ENCODE measurements around the gene MAP3K7CL. TPM values are rescaled to one million over a fixed set of nuclear protein-coding genes. Genes with fewer than 3 reads are reported as not detected.

Gene MAP3K7CL
- total and polyA plus RNA-seq, 4 donors: 1.4 to 3.5 (median 3.1) TPM

DNA sequence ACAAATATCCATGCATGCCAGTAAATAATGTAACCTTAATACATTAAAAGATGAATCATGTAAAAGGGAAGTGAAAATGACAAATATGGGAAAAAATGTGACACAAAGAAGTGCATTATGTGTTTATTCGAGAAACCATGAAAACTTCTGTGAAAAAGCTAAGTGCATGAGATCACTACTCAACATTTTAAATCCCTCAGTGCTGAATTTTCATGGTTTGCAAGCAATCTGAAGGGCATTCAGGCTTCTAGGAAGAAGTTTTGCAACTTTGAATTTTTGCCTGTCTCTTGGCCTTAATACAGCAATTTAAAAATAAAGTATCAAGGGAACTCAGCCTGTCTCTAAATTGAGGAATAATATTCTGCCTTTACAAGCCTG lies 78.2 kb downstream of the MAP3K7CL start:
- Histone ChIP-seq H3K27me3 (ENCODE audit: control insufficient read depth in 4 of 4, insufficient read depth in 4 of 4, low read length in 3 of 4) (no peaks in the 10 kb centered on the region), H3K4me1 (ENCODE audit: control insufficient read depth in 4 of 4, insufficient read depth in 4 of 4, low read length in 3 of 4) (peaks cover 0 to 3% (median 0%) of the 10 kb centered on the region in 4 donors), H3K9me3 (ENCODE audit: control insufficient read depth in 4 of 4, low read length in 3 of 4) (no peaks in the 10 kb centered on the region), H3K9ac (ENCODE audit: low read depth in 1 of 2, low read length in 2 of 2) (no peak overlapping the region), H3K27ac (ENCODE audit: low read depth in 1 of 2, low read length in 2 of 2) (no peak overlapping the region), H3K36me3 (ENCODE audit: control insufficient read depth in 4 of 4, insufficient read depth in 3 of 4, low read depth in 1 of 4, low read length in 3 of 4) (no peaks in the 10 kb centered on the region), H3K4me3 (ENCODE audit: low read depth in 1 of 3, low read length in 3 of 3) (no peak overlapping the region)
- 68% methylated on average over 1 of the region's 1 CpG for WGBS
- no peak for DNase-seq (ENCODE audit: low spot score)
- peak in 1 of 2 donors; percentile 29 for TF ChIP-seq JUND (IDR thresholded peaks at IDR 0.05)
- TF ChIP-seq MAX (IDR thresholded peaks at IDR 0.05): no peak

- H3K27me3 ChIP-seq (ENCODE audit: control insufficient read depth in 4 of 4, insufficient read depth in 4 of 4, low read length in 3 of 4): no peaks in the 10 kb centered on the region
- no peak for DNase-seq (ENCODE audit: low spot score)
- H3K9ac ChIP-seq (ENCODE audit: low read depth in 1 of 2, low read length in 2 of 2): no peak overlapping the region
- no peaks in the 10 kb centered on the region for H3K9me3 ChIP-seq (ENCODE audit: control insufficient read depth in 4 of 4, low read length in 3 of 4)
- TF ChIP-seq NR2F2 (IDR thresholded peaks at IDR 0.05): no peak
- TF ChIP-seq SP1 (IDR thresholded peaks at IDR 0.05): no peak
- TF ChIP-seq RAD21 (IDR thresholded peaks at IDR 0.05): no peak
- no peak for TF ChIP-seq HNF4A (conservative IDR thresholded peaks at IDR 0.05)
- TF ChIP-seq EGR1 (IDR thresholded peaks at IDR 0.05; ENCODE audit: low read depth in 2 of 2): no peak
- TF ChIP-seq, protein P1, sequence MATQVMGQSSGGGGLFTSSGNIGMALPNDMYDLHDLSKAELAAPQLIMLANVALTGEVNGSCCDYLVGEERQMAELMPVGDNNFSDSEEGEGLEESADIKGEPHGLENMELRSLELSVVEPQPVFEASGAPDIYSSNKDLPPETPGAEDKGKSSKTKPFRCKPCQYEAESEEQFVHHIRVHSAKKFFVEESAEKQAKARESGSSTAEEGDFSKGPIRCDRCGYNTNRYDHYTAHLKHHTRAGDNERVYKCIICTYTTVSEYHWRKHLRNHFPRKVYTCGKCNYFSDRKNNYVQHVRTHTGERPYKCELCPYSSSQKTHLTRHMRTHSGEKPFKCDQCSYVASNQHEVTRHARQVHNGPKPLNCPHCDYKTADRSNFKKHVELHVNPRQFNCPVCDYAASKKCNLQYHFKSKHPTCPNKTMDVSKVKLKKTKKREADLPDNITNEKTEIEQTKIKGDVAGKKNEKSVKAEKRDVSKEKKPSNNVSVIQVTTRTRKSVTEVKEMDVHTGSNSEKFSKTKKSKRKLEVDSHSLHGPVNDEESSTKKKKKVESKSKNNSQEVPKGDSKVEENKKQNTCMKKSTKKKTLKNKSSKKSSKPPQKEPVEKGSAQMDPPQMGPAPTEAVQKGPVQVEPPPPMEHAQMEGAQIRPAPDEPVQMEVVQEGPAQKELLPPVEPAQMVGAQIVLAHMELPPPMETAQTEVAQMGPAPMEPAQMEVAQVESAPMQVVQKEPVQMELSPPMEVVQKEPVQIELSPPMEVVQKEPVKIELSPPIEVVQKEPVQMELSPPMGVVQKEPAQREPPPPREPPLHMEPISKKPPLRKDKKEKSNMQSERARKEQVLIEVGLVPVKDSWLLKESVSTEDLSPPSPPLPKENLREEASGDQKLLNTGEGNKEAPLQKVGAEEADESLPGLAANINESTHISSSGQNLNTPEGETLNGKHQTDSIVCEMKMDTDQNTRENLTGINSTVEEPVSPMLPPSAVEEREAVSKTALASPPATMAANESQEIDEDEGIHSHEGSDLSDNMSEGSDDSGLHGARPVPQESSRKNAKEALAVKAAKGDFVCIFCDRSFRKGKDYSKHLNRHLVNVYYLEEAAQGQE (IDR thresholded peaks at IDR 0.05): no peak
- TF ChIP-seq GABPA (IDR thresholded peaks at IDR 0.05 in 1 of 2, conservative IDR thresholded peaks at IDR 0.05 in 1 of 2): no peak
- no peak for TF ChIP-seq FOXA1 (IDR thresholded peaks at IDR 0.05)
- no peak for TF ChIP-seq RXRA (IDR thresholded peaks at IDR 0.05)
- no peak for TF ChIP-seq TAF1 (conservative IDR thresholded peaks at IDR 0.05)
- no peak for TF ChIP-seq FOXA2 (IDR thresholded peaks at IDR 0.05)
- H3K4me1 ChIP-seq (ENCODE audit: control insufficient read depth in 4 of 4, insufficient read depth in 4 of 4, low read length in 3 of 4): peaks cover 0 to 3% (median 0%) of the 10 kb centered on the region in 4 donors
- H3K27ac ChIP-seq (ENCODE audit: low read depth in 1 of 2, low read length in 2 of 2): no peak overlapping the region
- H3K4me3 ChIP-seq (ENCODE audit: low read depth in 1 of 3, low read length in 3 of 3): no peak overlapping the region
- H3K36me3 ChIP-seq (ENCODE audit: control insufficient read depth in 4 of 4, insufficient read depth in 3 of 4, low read depth in 1 of 4, low read length in 3 of 4): no peaks in the 10 kb centered on the region
Observed at GRCh38 chr21:29209696-29210095, 79.3 kb downstream of the MAP3K7CL start.

DNA sequence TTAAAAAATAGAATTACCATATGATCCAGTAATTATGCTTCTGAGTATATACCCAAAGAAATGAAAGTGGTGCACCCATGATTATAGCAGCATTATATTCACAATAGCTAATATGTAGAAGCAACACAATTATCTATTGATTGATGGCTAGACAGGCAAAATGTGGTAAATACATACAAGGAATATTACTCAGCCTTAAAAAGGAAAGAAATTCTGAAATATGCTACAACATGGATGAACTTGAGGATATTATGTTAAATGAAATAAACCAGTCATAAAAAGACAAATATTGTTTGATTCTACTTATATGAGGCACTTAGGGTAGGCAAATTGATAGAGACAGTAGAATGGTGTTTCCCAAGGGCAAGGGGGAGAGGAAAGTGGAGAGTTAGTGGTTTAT lies 80.8 kb downstream of the MAP3K7CL start:
- DNase-seq (ENCODE audit: low spot score): no peak
- H3K27ac ChIP-seq (ENCODE audit: low read depth in 1 of 2, low read length in 2 of 2): no peak overlapping the region
- H3K4me1 ChIP-seq (ENCODE audit: control insufficient read depth in 4 of 4, insufficient read depth in 4 of 4, low read length in 3 of 4): peaks cover 0 to 5% (median 0%) of the 10 kb centered on the region in 4 donors
- H3K36me3 ChIP-seq (ENCODE audit: control insufficient read depth in 4 of 4, insufficient read depth in 3 of 4, low read depth in 1 of 4, low read length in 3 of 4): no peaks in the 10 kb centered on the region
- H3K9me3 ChIP-seq (ENCODE audit: control insufficient read depth in 4 of 4, low read length in 3 of 4): no peaks in the 10 kb centered on the region
- no peak overlapping the region for H3K4me3 ChIP-seq (ENCODE audit: low read depth in 1 of 3, low read length in 3 of 3)
- no peak overlapping the region for H3K9ac ChIP-seq (ENCODE audit: low read depth in 1 of 2, low read length in 2 of 2)
- H3K27me3 ChIP-seq (ENCODE audit: control insufficient read depth in 4 of 4, insufficient read depth in 4 of 4, low read length in 3 of 4): no peaks in the 10 kb centered on the region
- TF ChIP-seq, protein P2, sequence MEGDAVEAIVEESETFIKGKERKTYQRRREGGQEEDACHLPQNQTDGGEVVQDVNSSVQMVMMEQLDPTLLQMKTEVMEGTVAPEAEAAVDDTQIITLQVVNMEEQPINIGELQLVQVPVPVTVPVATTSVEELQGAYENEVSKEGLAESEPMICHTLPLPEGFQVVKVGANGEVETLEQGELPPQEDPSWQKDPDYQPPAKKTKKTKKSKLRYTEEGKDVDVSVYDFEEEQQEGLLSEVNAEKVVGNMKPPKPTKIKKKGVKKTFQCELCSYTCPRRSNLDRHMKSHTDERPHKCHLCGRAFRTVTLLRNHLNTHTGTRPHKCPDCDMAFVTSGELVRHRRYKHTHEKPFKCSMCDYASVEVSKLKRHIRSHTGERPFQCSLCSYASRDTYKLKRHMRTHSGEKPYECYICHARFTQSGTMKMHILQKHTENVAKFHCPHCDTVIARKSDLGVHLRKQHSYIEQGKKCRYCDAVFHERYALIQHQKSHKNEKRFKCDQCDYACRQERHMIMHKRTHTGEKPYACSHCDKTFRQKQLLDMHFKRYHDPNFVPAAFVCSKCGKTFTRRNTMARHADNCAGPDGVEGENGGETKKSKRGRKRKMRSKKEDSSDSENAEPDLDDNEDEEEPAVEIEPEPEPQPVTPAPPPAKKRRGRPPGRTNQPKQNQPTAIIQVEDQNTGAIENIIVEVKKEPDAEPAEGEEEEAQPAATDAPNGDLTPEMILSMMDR (IDR thresholded peaks at IDR 0.05; ENCODE audit: low read depth, low read length, missing input control): no peak
- TF ChIP-seq, protein P1 (IDR thresholded peaks at IDR 0.05): no peak
- TF ChIP-seq YY1 (IDR thresholded peaks at IDR 0.05) (no peak), RXRA (IDR thresholded peaks at IDR 0.05) (no peak), FOXA1 (IDR thresholded peaks at IDR 0.05) (no peak), SP1 (IDR thresholded peaks at IDR 0.05) (no peak), HNF4G (IDR thresholded peaks at IDR 0.05) (no peak), FOXA2 (IDR thresholded peaks at IDR 0.05) (no peak), NR2F2 (IDR thresholded peaks at IDR 0.05) (no peak), TAF1 (conservative IDR thresholded peaks at IDR 0.05) (no peak), GABPA (IDR thresholded peaks at IDR 0.05 in 1 of 2, conservative IDR thresholded peaks at IDR 0.05 in 1 of 2) (no peak), HNF4A (conservative IDR thresholded peaks at IDR 0.05) (no peak), MAX (IDR thresholded peaks at IDR 0.05) (no peak)
- TF ChIP-seq, protein P3, sequence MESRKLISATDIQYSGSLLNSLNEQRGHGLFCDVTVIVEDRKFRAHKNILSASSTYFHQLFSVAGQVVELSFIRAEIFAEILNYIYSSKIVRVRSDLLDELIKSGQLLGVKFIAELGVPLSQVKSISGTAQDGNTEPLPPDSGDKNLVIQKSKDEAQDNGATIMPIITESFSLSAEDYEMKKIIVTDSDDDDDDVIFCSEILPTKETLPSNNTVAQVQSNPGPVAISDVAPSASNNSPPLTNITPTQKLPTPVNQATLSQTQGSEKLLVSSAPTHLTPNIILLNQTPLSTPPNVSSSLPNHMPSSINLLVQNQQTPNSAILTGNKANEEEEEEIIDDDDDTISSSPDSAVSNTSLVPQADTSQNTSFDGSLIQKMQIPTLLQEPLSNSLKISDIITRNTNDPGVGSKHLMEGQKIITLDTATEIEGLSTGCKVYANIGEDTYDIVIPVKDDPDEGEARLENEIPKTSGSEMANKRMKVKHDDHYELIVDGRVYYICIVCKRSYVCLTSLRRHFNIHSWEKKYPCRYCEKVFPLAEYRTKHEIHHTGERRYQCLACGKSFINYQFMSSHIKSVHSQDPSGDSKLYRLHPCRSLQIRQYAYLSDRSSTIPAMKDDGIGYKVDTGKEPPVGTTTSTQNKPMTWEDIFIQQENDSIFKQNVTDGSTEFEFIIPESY (IDR thresholded peaks at IDR 0.05): no peak
